ENCODE data around the gene CIAPIN1.
"Not testable (repeated sequence)": the region's sequence is repeated elsewhere in the genome, so short reads cannot be mapped to it uniquely, and the experiment has no call there.

Gene CIAPIN1

DNA sequence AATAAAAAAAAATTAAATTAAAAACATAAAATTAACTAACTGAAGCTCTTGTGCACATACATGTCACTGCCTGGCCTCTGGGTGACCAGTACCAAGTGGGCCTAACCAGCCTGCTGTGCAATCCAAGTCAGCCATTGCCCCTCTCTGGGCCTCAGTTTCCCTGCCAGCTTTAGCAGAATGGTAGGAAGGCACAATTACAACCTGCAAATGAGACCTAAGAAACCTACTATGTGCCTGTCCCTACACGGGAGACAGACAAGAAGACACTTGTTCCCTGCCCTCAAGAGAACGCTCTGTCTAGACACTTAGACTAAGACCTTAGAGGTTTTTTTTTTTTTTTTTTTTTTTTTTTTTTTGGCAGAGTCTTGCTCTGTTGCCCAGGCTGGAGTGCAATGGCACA, 1.7 kb downstream of the CIAPIN1 start:
- ChIA-PET POLR2A (no interaction called here), CTCF (interaction anchor here (1.1 to 13.1 kb wide), 5 partner anchors 14 to 145 kb away, joined by 3 to 112 read pairs (median 7); partner anchors contain the start of gene POLR2C)
- DNase-seq (ENCODE audit: extremely low spot score), result no peak
- TF ChIP-seq, protein P1, sequence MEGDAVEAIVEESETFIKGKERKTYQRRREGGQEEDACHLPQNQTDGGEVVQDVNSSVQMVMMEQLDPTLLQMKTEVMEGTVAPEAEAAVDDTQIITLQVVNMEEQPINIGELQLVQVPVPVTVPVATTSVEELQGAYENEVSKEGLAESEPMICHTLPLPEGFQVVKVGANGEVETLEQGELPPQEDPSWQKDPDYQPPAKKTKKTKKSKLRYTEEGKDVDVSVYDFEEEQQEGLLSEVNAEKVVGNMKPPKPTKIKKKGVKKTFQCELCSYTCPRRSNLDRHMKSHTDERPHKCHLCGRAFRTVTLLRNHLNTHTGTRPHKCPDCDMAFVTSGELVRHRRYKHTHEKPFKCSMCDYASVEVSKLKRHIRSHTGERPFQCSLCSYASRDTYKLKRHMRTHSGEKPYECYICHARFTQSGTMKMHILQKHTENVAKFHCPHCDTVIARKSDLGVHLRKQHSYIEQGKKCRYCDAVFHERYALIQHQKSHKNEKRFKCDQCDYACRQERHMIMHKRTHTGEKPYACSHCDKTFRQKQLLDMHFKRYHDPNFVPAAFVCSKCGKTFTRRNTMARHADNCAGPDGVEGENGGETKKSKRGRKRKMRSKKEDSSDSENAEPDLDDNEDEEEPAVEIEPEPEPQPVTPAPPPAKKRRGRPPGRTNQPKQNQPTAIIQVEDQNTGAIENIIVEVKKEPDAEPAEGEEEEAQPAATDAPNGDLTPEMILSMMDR (IDR thresholded peaks at IDR 0.05; ENCODE audit: control extremely low read depth, extremely low read depth, low read depth, missing control alignments), result no peak

DNA sequence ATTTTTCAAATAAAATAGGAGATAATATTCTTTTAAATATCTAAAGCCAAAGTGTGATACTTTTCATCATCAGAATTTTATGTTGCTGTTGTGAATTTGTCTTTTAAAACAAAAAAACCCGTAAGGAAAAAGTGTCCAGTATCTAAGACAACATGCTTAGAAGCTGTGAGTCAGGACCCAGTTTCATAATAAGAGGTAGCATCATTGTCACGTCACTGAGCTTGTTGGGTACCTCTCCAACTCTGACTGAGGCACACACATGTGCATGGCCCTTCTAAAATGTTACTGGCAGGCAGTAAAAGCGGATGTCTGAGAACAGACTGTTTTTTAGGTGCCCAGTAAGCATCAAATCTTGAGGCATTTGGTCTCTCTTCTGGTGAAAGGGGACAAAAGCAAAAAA, 2.5 kb downstream of the CIAPIN1 start:
- CTCF ChIA-PET, result interaction anchor here (0.7 to 13.1 kb wide), 8 partner anchors 8 to 145 kb away, joined by 3 to 112 read pairs (median 4); partner anchors contain the start of gene POLR2C
- TF ChIP-seq, protein P1 (IDR thresholded peaks at IDR 0.05; ENCODE audit: control extremely low read depth, extremely low read depth, low read depth, missing control alignments), result no peak
- no peak for DNase-seq (ENCODE audit: extremely low spot score)
- POLR2A ChIA-PET, result interaction anchor here (0.7 kb wide), 1 partner anchor 44 kb away, joined by 3 read pairs; no protein-coding TSS in a partner anchor

DNA sequence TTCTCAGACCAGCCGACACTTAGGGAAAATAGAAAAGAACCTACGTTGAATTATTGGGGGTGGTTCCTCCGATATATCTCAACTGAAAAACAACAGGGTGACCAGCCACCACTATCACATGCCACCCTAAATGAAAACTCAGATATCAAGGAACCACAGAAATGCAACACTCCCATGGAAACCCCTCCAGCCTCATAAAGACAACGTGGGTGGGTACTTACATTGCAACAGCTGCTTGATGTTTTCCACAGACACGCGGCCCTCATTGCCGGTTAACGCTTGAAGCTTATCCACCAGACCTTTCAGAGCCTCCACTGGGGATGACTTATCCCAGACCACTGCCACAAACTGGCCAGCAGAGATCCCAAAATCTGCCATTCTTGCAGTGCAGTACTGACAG, 6.6 kb downstream of the CIAPIN1 start:
- DNase-seq (ENCODE audit: extremely low spot score); POLR2A ChIA-PET: not testable (repeated sequence)
- CTCF ChIA-PET, result interaction anchor here (1.6 to 13.1 kb wide), 5 partner anchors 18 to 79 kb away, joined by 4 to 112 read pairs (median 5); partner anchors contain the start of gene POLR2C

DNA sequence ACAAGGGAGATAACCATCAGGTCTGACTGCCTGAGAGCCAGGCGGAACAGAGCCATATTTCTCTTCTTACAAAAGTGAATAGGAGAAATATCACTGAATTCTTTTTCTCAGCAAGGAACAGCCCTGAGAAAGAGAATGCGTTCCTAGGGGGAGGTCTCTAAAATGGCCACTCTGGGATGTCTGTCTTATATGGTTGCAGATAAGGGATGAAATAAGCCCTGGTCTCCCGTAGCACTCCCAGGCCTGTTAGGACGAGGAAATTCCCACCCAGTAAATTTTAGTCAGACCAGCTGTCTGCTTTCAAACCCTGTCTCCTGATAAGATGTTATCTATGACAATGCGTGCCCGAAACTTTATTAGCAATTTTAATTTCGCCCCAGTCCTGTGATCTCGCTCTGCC, 7.2 kb downstream of the CIAPIN1 start:
- DNase-seq (ENCODE audit: extremely low spot score); POLR2A ChIA-PET: not testable (repeated sequence)
- CTCF ChIA-PET, result interaction anchor here (1.5 to 13.1 kb wide), 3 partner anchors 19 to 80 kb away, joined by 4 to 112 read pairs (median 4); partner anchors contain the start of gene POLR2C

DNA sequence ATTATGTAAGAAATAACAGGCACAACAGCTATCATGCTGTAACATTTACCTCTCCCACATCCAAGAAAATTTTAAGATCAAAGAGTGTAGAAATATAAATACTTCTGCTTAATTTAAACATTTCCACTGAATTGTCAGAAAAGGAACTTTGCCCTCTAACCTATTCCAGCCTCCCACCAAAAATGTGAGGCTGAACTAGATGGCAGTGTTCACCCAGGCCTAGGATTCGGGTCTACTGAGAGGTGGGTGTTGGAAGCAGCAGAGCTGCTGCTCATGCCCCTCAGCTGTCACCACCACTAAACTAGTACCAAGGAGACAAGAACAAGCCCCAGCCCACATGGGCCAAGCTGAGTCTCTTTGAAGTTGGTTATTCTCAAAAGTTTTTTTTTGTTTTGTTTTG, 11.3 kb downstream of the CIAPIN1 start:
- ChIA-PET CTCF (interaction anchor here (1.0 to 1.5 kb wide), 4 partner anchors 9 to 18 kb away, joined by 3 to 4 read pairs (median 4); no protein-coding TSS in a partner anchor), POLR2A (no interaction called here)
- TF ChIP-seq, protein P1 (IDR thresholded peaks at IDR 0.05; ENCODE audit: control extremely low read depth, extremely low read depth, low read depth, missing control alignments), result no peak
- DNase-seq (ENCODE audit: extremely low spot score), result no peak

DNA sequence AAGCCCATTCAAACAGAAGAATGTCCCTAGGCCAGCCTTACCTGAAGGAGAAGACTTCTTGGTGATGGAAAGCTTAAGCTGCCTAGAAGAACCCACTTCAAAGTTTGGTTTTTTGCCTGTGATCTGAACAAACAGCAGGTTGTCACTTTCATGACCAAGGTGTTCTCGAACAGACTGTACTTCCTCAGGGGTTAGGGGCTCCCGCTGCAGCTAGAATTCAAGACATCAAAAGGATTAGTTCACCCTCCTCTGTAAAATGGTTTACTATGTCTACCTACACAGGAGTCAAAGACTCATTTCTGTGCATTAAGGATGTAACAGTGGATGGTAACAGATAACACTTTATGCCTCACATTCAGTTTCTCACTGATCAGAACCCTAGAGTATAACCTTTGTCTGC, 13.2 kb downstream of the CIAPIN1 start:
- POLR2A ChIA-PET, result interaction anchor here (1.8 kb wide), 1 partner anchor 13 kb away, joined by 5 read pairs; the partner anchor contains the start of genes CIAPIN1 and COQ9
- no peak for DNase-seq (ENCODE audit: extremely low spot score)
- TF ChIP-seq, protein P1 (IDR thresholded peaks at IDR 0.05; ENCODE audit: control extremely low read depth, extremely low read depth, low read depth, missing control alignments), result no peak
- CTCF ChIA-PET, result interaction anchor here (2.6 to 5.4 kb wide), 2 partner anchors 12 to 16 kb away, joined by 12 to 49 read pairs; no protein-coding TSS in a partner anchor

DNA sequence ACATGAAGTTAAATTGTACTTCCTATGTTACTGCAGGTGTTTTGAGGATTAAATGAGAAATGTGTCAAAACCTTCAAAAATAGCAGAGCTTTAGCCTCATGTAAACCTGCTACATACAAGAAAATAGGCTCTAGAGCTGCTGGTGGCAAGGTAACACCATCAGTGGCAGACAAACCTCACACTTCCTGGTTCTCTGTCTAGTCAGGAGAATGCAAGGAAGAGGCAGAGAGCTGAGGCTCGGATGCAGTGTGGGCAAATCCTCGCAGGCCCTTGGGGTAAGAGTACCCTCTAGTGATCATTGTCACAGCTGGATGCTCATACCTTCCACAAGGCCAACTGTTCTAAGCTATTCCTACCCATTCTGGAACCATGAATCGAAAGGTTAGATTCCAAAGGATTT, 14.2 kb downstream of the CIAPIN1 start:
- POLR2A ChIA-PET, result interaction anchor here (1.8 kb wide), 1 partner anchor 14 kb away, joined by 5 read pairs; the partner anchor contains the start of genes CIAPIN1 and COQ9
- DNase-seq (ENCODE audit: extremely low spot score), result no peak
- TF ChIP-seq, protein P1 (IDR thresholded peaks at IDR 0.05; ENCODE audit: control extremely low read depth, extremely low read depth, low read depth, missing control alignments), result no peak
- CTCF ChIA-PET, result interaction anchor here (1.4 to 5.4 kb wide), 6 partner anchors 8 to 133 kb away, joined by 5 to 49 read pairs (median 8); partner anchors contain the start of gene POLR2C
